ENCODE measurements around the gene PHACTR1.

GRCh38 chr6:12772416-12772815 is 55.8 kb downstream of the PHACTR1 start:
- TF ChIP-seq POLR2AphosphoS5 (IDR thresholded peaks at IDR 0.05; ENCODE audit: low read depth, low read length), result no peak
- TF ChIP-seq CTCF (IDR thresholded peaks at IDR 0.05), result no peak
